GM08714 (cell line): Measurements from ENCODE around the gene SPEM1.

Source experiments
- H3K4me3 ChIP-seq: fragments of 200-500 bp; sonication (Bioruptor generic); 2 replicates; pipeline ENCODE4 v1.5.1; 2014; ENCODE audit warnings: mild to moderate bottlenecking, low read length, inconsistent platforms
- ZNF274 ChIP-seq: IDR thresholded peaks from 2 replicates; pipeline ENCODE4 v1.6.1; 2012; ENCODE audit warnings: mild to moderate bottlenecking, low read depth, low read length

Gene SPEM1

DNA sequence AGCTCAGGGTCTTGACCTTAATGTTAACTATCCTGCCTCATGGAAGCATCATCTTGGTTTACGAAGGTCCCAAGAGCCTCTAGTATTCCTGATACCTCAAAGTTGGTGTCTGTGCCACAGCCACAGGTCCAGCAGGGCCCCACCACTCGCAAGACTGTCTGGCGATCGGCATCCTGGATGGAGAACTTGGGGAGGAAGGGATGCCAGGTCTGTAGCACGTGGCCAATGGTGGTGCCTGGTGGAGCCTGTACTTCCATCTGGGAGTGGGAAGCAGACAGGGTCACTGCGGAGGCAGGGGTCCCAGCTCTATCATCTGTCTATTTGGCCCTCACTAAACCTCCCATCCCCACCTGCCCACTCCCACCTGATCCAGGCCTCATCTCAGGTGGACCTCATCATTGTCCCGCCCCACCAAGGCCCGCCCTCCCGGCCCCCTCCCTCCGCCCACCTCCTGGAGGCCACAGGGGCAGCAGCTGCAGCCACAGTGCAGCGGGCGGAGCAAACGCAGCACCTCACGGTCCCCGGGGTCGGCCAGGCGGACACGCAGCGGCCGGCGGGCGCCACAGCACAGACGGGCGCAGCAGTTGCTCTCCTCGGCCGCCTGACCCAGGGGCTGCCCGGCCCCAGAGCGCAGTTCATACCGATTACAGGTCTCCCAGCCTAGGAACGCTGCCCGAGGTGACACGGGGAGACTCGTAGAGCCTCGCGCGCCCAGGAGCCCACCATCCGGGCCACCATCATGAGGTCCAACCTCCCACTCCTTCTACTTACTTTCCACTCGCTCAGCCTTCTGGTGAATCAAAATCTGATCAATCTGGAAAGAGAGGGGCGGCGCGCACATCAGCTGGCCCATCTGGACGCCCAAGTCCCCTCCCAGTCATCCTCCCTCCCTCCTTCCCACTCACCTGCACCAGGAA lies 27.2 kb upstream of the SPEM1 start:
- H3K4me3 ChIP-seq, result peak overlapping the region; percentile 81; the same call in 1 of the 2 replicates
- no peak for TF ChIP-seq ZNF274

DNA sequence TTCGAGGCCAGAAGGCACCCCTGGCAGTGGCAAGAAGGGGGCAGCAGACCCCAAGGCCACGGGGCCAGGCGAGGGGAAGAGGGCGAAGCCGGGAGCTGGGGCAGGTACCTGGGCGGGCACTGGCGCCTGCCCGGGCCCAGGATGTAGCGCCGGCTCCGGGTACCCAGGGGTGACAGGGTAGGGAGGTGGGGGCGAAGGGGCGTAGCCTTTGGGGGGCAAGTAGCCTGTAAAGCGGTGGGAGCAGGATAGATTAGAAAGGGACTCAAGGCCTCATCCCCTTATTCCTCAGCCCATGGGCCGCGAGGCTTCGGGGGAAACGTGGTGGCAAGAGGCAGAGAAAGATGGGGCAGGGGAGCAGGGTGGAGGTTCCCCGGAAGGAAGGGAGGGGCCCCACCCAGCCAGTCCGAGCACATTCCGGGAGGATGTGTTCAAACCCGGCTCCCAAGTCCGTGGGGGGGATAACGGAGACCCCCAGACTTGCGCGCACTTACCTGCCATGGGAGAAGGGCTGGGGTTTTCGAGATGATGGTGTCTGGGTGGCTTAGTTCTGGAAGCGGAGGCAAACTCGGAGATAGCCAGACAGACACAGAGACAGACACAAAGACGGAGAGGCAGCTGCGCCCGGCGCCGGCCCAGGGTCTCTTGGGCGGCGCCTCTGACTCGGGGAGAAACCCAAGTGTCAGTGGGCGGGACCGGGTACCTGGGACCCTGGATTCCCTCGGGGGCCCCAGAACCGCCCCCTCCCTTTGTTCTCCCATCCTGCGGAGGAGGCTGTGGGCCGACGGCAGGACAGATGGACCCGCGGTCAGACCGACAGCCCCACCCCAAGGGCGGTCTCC lies 26.3 kb upstream of the SPEM1 start:
- H3K4me3 ChIP-seq, result peak overlapping the region; percentile 81
- TF ChIP-seq ZNF274, result no peak

DNA sequence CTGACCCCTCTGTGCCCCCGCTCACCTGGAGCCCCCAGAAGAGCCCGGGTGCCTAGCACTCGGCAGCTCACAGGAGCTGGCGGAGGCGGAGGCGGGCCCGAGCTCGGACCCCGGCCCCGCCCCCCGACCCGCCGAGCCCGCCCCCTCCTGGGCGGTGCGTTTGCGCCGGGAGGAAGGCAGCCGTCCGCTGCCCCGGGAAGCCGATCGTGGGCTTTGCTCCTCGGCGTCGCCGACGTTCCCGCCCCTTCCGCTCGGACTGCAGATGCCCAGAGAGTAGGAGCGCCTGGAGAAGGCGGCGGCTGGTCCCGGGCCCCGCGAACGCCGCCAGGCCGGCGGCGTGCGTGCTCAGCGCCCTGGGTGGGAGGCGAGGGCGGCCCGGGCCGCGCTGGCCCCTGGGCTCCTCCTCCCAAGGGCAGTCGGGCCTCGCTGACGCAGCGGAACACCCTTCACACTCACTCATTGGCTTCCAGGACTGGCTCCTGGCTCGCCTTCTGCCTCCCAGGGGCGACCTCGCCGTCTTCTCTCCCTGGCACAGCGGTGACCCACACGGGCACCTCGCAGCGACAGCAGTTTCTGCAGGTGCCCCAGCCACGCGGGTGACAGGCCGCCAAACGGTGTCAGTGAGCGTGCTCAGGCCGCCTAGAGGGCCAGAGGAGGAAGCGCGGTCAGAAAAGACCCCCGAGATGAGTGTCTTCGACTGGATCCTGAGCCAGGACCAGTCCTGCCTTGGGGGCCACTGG lies 25.5 kb upstream of the SPEM1 start, which contains the start of gene PLSCR3:
Gene PLSCR3, minus strand, starts transcription at position 74 of the 740 bp plus-strand sequence. CDS start 415 bp downstream, outside the sequence.
- peak within 1 kb of the TSS; percentile 81 for H3K4me3 ChIP-seq
- TF ChIP-seq ZNF274, result no peak

DNA sequence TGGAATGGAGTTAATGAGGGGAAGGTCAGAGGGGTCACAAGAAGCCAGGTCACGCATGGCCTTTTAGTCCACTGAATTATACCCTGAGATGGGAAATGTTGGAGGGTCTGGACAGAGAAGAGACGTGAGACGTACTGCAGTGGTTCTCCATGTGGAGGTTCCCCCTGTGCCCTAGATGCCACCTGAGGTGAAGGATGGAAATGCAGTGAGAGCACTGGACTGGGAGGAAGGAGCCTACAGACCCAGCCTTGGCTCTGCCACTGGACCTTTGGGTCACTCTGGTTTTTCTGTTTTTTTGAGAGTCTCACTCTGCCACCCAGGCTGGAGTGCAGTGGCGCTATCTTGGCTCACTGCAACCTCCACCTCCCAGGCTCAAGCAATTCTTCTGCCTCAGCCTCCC lies 24.0 kb upstream of the SPEM1 start:
- TF ChIP-seq ZNF274, result no peak
- no peak overlapping the region for H3K4me3 ChIP-seq

DNA sequence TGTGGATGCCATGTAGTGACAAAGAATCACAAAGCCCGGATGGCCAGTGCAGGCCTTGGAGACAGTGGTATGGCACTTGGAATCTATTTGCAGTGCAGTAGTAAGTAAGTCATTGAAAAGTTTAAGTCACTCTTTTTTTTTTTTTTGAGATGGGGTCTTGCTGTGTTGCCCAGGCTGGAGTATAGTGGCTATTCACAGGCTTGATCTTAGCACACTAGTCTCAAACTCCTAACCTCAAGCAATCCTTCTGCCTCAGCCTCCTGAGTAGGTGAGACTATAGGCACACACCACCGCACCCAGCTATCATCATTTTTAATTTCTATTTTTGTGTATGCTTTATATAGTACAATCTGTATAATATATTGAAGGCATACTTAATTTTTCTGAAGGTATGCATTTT lies 21.5 kb upstream of the SPEM1 start:
- no peak for TF ChIP-seq ZNF274

DNA sequence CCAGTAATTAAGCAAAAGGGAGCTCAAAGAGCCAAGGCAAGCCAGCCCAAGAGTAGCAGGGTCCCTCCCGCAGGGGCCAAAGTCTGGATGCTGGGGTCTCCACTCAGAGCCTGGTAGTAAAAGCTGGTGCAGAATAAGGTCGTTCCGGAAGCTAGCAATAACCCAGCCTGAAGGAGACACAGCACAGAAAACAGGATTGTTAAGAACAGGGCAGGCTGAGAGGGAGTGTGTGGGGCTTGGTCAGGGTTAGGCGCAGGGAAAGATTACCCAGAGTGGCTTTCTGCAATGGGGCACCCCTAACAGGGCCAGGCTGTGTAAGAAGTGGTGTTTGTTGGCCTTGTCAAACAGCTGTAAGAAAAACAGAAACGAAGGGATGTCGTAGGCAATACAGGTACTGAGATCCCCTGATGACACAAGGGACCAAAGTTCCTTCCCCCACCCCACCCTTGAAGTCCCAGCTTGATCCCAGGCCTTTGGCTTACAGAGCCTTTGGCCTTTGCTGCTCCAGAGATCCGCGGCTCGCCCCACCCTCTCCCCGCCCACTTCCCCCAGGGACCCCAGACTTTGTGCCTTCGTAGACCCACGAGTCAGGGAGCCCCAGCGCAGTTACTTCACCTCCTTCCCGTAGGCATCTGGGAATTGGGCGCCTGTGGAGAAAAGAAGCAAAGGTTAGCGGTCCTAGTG lies 16.9 kb upstream of the SPEM1 start:
- no peak for TF ChIP-seq ZNF274
- peak overlapping the region; percentile 78 for H3K4me3 ChIP-seq

More for the DNA sequence above, 21.5 kb upstream of the SPEM1 start:
- H3K4me3 ChIP-seq, result no peak overlapping the region

DNA sequence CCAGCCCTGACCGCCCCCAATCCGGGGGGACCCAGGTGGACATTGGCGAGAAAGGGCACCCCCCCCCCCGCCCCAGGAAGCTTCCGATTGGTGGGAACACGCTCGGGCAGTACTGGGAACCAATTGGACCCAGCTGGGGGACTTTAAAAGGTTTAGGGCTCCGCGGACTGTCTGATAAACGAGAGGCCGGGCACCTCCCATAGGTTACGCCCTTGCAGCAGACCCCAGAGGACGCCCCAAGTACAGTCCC lies 16.5 kb upstream of the SPEM1 start:
- H3K4me3 ChIP-seq, result peak overlapping the region; percentile 78
- TF ChIP-seq ZNF274, result no peak

DNA sequence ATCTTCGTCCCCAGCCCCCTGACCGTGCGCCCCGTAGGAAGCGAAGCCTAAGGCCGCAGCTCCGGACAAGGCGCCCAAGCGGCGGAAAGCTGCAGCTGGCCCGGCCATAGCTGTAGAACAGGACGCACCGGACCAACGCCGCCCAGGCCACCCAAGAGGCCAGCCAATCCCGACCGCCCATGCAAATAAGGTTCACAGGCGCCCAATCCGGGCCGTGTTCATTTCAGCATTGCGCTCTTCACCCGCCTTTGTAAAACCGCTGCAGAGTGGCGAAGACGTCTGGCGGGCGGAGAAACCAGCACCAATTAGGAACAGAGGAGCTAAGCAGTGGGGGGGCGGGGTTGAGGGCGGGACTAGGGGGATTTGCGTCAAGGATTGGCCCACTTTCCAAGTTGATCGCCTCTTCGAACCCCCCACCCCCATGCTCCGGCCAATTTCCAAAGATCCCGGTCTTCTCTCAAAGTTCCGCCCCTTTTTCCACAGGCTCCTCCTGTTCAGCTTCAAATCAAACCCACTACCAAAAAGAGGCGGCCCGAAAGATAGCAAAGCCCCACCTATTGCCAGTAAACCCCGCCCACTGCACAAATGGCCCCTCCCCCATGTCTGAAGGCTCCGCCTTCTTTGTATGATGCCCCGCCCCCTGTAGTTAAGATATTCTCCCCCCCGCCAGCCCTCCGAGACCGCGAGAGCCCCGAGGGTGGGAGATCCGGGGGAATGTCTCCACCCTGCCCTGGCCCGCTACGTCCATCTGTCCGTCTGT lies 16.0 kb upstream of the SPEM1 start, which contains the start of gene TMEM256:
Gene TMEM256, minus strand, starts transcription at position 121 of the 760 bp plus-strand sequence. Its CDS starts 13 bp downstream, at position 108.
- peak within 1 kb of the TSS; percentile 78 for H3K4me3 ChIP-seq
- no peak for TF ChIP-seq ZNF274

DNA sequence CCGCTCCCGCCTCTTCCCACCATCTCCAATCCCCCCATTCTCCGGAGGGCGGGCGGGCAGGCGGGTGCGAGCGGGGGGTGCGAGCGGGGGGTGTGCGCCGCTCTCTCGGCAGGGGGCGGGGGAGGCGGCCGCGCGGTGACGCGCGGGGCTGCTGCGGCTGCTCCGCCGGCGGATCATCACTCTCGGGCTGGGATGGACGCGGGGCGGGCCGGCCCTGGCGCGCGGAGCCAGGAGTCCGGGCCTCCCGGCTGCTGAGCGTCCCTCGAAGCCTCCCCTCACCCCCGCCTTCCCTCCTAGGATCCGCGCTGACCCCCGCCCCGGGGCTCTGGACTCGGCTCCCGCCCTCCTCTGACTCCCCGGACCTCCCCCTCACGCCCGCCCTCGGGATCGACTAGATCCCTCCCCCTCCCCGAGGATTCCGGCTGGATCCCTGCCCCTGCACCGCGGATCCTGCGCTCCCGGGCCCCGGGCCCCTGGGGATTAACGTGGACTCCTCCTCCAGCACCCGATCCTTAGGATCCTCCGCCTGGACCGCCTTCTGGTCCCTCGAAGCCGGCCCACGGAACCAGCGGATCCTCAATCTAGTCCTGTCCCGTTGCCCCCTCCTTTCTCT lies 15.3 kb upstream of the SPEM1 start:
- no peak for TF ChIP-seq ZNF274
- peak overlapping the region; percentile 45; the same call in 1 of the 2 replicates for H3K4me3 ChIP-seq

DNA sequence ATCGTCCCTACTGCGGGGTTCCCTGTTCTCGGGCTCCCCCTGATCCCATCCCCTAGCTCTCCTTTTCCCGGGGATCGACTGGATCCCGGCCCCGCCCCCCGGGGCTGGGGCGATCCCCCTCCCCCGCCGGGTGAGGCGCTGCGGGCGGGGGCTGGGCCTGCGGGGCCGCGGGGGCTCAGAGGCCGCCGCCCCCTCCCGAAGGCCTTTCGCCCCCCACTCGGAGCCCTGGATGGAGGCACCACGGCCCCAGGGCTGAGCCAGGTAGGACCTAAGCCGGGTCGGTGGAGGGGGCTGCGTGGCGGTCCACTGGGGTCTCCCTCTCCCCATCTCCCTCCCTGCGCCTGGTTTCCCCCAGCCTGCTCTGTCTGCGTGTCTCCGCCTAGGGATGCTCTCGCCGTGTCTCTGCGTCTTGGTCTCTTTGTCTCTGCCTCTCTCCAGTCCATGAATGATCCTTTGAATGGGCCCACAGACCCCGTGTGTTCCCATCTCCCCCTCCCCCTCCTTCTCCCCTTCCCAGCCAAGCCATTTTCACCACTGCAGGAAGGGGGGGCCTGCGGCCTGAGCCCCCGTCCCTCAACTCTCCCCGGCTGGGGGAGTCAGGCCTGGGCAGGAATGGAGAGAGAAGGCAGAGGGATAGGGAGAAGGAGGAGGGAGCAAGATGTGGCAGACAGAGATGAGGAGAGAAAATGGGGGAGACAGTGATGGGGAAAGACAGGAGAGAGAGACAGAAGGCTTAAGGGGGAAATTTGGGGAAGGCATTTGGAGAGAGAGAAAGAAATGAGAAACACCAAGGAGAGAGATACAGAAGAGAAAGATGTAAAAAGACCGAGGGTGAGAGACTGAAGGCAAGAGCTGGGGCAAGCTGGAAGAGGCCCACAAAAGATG lies 14.5 kb upstream of the SPEM1 start:
- no peak for TF ChIP-seq ZNF274
- H3K4me3 ChIP-seq, result peak overlapping the region; percentile 45; the same call in 1 of the 2 replicates

DNA sequence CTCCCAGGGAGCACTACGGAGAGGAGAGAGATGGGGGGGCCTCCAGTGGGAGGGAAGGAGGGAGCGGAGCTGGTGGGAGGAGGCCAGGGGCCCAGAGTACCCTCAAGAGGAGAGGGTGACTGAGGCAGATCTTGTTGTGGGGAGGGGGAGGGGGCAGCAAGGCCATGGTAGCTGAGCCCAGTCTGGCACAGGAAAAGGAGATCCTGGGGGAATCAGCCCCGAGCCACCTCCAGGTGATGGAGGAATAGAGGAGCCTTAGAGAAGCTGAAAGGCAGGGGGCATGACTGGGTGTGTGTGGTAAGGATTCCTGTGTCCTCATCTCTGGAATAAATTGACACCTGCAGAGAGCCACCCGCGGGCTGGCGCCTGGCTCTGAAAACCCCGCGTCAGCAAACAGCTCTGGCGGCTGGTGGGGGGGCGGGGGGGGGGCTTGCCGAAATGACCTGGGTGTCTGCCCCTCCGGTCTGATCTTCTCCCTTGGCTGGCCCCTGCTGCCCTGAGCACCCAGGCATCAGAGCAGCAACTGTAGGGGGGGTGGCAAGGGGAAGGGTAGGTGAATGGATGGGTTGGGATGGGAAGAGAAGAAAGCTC lies 13.8 kb upstream of the SPEM1 start:
- no peak overlapping the region for H3K4me3 ChIP-seq
- TF ChIP-seq ZNF274, result no peak
